ENCODE results near the gene TCTN1.

TCTN1 gene

DNA sequence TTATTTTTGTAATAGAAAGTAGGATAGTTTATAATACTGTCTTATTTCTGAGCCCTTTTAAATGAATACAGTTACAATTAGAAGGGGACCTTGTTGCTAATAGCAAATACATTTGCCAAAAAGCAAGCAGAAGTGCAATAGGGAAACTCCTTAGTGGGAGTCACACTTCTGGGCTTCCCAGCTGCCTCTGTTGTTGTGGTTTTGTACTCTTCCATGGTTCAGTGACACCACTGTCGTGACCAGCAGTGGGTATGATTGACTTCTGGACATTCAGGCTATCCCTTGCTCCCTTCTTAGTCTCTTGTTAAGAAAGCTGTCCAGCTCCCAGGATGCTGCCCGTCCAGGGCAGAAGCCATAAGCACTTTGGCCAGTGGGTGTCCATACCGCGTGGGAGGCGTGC lies 22.6 kb downstream of the TCTN1 start:
- H3K4me3 ChIP-seq (ENCODE audit: low read depth, low read length), result no peak overlapping the region
- TF ChIP-seq CTCF (IDR thresholded peaks at IDR 0.05; ENCODE audit: low read depth, low read length), result no peak

GRCh38 chr12:110637869-110638441 lies 24.0 kb downstream of the TCTN1 start:
- no peak overlapping the region for H3K4me3 ChIP-seq (ENCODE audit: low read depth, low read length)
- TF ChIP-seq CTCF (IDR thresholded peaks at IDR 0.05; ENCODE audit: low read depth, low read length), result no peak

DNA sequence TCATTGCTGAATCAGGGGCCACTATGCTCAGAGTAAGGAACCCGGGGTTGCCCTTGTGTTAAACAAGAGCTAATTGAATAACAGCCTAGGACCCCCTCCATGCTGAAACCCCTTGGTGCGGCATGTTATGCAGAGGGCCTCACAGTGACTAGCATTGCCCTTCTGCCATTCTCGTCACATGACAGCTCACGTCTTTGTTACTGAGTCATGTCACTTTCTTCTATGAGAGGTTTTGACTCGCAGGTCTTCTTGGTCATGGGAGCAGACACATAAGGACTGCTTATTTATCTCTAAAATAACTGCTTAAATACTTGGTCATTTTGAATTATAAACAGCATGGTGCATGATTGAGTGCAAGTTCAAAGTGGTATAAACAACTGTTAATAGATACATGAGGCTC lies 24.9 kb downstream of the TCTN1 start:
- no peak overlapping the region for H3K4me3 ChIP-seq (ENCODE audit: low read depth, low read length)
- no peak for TF ChIP-seq CTCF (IDR thresholded peaks at IDR 0.05; ENCODE audit: low read depth, low read length)

GRCh38 chr12:110639336-110640141 lies 25.6 kb downstream of the TCTN1 start:
- TF ChIP-seq CTCF (IDR thresholded peaks at IDR 0.05; ENCODE audit: low read depth, low read length), result no peak
- no peak overlapping the region for H3K4me3 ChIP-seq (ENCODE audit: low read depth, low read length)

GRCh38 chr12:110640275-110641025 lies 26.5 kb downstream of the TCTN1 start:
- TF ChIP-seq CTCF (IDR thresholded peaks at IDR 0.05; ENCODE audit: low read depth, low read length), result no peak
- H3K4me3 ChIP-seq (ENCODE audit: low read depth, low read length), result no peak overlapping the region

GRCh38 chr12:110641521-110641920 lies 27.6 kb downstream of the TCTN1 start:
- TF ChIP-seq CTCF (IDR thresholded peaks at IDR 0.05; ENCODE audit: low read depth, low read length), result no peak
- no peak overlapping the region for H3K4me3 ChIP-seq (ENCODE audit: low read depth, low read length)

DNA sequence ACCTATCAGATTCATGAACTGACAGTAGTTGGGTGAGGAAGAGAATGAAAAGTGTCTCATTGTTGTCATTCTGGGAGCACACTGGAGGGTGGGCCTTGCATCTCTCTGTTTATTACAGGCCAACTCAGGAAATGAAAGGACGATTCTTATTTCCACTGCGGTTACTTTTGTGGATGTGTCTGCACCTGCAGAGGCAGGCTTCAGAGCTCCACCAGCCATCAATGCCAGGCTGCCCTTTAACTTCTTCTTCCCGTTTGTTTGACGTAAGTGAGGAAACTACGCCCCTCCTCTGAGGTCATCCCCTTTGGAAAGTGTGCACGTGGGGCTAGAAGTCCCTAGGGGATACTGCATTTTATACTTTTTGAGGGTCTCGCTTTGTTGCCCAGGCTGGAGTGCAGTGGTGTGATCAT lies 33.7 kb downstream of the TCTN1 start:
- no peak overlapping the region for H3K4me3 ChIP-seq (ENCODE audit: low read depth, low read length)
- no peak for TF ChIP-seq CTCF (IDR thresholded peaks at IDR 0.05; ENCODE audit: low read depth, low read length)

All from WI38 (cell line).